GM19035 (cell line): ENCODE results near the gene ALG14.
"Not testable (repeated sequence)": the region's sequence is repeated elsewhere in the genome, so short reads cannot be mapped to it uniquely, and the experiment has no call there.

Experiments
- ATAC-seq: cut with Tn5 transposase; IDR thresholded peaks from one replicate; pipeline ENCODE4 v1.9.1; 2021; ENCODE audit not compliant: unreplicated experiment

The ALG14 gene

GRCh38 chr1:95013950-95014574 lies 58.7 kb downstream of the ALG14 start:
- ATAC-seq = no peak

DNA sequence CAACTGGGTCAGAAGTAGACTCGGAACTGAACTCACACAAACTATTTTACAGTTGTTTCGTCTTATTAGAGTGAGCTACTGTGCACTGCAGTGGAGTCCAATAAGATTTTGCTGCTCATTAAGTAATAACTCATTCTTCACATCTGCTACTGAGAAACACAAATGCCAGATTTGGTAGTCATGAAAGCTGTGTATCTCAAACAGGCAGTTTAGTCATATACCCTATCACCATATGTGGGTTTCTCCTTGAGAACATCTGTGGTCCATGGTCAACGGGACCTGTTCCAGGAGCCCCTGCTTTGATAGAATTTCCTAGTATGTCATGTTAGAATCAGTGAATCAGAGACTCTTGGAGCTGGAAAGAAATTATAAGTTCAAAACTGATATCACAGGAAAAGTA lies 60.4 kb downstream of the ALG14 start:
- no peak for ATAC-seq

DNA sequence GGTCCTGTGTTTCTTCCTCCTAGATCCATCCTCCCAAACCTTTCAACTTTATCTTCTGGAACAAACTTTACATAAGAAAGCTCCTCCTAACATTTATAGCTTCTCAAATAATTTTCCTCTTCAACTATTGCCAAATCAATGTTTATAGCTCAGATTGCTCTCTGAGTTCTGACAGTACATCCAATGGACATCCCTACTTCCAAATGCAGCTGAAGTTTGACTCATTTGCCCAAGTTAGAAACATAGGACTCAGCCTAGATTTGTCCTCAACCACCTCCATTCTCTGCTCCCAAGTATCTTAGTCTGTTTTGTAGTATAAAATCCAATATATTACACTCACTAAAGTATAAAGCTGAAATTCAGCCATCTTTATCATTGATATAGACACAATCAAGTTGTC lies 62.6 kb downstream of the ALG14 start:
- ATAC-seq = no peak

DNA sequence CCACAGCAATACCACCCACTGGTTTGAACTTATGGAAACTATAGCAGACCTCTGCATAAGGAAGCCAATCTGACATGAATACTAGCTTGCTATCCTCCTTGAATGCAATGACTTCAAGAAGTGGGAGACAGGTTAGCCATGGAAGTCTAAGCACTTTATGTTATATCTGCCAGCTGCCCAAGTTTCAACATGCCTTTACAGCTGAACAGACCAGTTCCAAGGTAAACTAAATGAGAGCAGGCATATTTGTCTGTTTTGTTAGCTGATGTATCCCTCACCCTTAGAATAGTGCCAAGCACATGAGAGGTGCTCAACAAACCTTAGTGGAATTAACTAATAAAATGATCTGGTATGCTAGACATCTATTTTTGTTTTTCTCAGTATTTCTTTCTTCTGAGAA lies 65.1 kb downstream of the ALG14 start:
- ATAC-seq = no peak

DNA sequence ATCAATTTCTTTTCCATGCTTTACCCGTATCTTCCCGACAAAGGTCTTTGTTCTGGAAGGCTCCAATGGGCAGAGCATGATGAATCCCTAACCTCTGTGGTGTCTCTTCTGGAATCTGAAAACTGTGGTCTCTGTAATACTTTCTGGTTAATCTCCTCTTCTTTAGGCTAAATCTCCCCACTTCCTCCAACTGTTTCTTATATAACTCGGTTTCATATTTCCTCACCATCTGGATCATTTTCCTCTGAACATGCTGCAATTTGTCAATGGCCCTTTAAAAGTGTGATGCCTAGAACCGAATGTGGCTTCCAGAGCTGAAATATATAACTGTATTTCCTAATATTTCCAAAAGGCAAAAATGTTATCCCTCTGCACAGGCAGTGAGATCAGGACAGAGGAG lies 66.1 kb downstream of the ALG14 start:
- no peak for ATAC-seq

- ATAC-seq = no peak
These were observed 67.2 kb downstream of the ALG14 start for GRCh38 chr1:95005584-95005983.

DNA sequence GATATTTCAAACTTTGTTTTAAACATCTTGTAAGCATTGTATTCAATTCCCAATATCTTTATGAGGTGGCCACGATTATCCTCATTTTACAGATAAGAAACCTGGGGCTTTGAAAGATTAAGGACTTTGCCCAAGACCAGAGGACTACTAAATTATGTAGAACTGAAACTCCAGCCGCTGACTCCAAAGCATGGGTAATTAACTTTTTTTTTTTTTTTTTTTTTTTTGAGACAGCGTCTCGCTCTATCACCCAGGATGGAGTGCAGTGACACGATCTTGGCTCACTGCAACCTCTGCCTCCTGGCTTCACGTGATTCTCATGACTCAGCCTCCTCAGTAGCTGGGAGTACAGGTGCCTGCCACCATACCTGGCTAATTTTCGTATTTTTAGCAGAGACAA lies 68.7 kb downstream of the ALG14 start:
- no peak for ATAC-seq

DNA sequence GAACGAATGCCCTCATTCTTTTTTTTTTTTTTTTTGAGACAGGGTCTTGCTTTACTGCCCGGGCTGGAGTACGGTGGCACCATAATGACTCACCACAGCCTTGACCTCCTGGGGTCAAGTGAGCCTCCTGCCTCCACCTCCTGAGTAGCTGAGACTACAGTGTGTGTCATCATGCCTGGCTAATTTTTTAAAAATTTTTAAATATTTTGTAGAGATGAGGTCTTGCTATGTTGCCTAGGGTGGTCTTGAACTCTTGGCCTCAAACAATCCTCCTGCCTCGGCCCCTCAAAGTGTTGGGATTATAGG lies 69.4 kb downstream of the ALG14 start:
- ATAC-seq = no peak

- no peak for ATAC-seq
These were observed 70.0 kb downstream of the ALG14 start for GRCh38 chr1:95002540-95003432.

DNA sequence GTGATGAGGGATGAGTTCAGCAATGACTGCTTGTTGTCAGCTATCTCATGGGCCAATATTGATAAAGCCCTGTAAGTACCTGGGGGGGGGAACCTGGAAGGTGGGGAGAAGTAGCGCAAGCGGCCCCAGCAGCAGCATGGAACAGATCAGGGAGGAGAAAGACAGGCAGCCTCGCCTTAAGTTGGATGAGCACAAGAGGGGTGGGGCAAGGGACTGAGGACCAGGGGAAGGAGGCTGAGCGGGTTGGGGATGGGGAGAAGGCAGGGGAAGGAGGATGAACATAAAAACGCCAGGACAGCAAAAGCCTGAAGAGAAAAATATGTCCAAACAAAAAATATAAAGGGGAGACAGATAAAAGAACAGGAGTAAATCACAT lies 70.6 kb downstream of the ALG14 start:
- ATAC-seq = no peak

GRCh38 chr1:94999456-95000131 lies 73.2 kb downstream of the ALG14 start:
- ATAC-seq = no peak

- no peak for ATAC-seq
These were observed 74.0 kb downstream of the ALG14 start for GRCh38 chr1:94998748-94999147.

DNA sequence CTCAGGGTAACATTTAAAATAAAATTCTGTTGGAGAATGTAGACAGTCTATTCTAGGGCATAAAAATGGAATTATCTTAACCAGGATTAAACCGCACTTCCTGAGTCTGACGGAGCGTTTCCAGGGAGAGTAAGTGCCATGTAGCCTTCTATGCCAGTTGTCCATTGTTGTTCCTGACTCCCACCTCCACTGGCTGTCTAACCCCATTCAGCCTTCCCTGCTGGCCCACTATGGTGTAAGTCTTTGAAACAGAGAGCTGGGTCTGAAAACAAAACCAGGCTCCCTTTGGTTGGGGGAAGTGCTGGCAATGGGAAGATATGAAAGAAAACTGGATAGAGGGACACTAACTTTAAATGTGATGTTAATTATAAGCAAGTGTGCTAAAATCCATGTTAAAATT lies 74.6 kb downstream of the ALG14 start:
- no peak for ATAC-seq

GRCh38 chr1:94995536-94995935 lies 77.2 kb downstream of the ALG14 start:
- not testable (repeated sequence) for ATAC-seq

- ATAC-seq = no peak
These were observed 77.9 kb downstream of the ALG14 start for GRCh38 chr1:94994805-94995204.

GRCh38 chr1:94993931-94994645 lies 78.7 kb downstream of the ALG14 start:
- ATAC-seq = no peak

DNA sequence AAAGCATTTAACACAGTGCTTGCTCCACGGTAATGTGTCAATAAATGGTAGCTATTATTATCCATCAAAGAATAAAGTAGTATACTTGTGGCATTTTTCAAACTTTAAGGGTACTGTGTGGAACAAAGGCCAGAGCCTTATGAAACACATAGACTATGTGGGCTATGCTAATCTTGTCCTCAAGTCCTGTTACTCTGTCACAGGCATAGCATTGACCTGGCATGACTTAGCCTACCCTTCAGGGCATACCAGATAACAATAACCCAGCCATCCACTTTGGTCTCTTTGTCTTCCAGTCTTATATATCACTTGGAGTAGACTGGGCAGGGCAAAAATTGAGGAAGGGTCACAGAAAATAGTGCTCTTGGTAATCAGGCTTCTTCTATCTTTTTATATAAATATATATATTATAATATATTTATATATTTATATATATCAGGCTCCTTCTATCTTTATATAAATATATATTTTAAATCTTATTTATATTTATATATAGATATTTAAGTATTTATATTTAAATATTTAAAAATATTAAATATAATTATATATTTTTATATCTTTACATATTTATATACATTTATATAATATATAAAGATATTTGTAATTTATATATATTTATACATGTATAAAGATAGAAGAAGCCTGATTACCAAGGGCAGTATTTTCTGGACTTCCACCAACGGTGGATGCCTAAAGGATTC lies 79.7 kb downstream of the ALG14 start:
- no peak for ATAC-seq

DNA sequence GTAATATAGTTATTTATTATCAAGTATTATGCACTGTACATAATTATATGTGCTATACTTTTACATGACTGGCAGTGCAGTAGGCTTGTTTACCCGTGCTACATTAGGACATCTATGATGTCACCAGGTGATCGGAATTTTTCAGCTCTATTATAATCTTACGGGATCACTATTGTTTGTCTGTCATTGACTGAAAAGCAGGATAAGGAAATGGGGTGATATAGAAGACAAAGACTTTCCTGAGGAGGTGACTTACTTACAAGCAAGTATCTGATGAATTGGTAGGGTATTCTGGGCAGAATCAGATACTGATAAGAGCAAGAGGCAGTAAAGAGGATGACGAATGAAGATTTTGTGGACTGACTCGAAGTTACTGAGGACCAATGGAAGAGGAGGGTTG lies 80.6 kb downstream of the ALG14 start:
- no peak for ATAC-seq

DNA sequence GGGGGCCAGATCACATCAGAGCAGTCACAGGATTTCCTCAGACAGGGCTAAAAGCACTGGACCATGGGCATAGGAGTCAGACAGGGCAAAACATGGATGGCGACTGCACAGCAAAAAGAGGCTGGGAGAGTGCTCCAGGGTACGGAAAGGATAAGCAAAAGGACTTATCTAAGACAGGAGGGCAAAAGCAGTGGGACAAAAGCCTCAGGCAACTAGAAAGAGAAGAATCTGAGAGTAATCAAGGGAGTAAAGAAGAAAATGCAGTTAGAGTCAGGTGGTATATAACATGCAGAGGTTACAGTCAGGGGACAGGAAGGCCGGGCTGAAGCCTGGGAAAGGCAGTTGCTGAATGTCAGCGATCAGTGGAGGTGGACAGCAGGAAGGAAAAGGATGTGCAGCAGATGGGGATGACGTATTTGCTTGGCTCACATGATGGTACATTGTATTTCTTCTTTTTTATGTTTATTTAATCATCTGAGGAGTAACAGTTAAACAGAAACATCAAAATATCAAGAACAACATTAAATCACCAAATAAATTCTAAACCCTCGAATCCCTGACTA lies 82.8 kb downstream of the ALG14 start:
- no peak for ATAC-seq

GRCh38 chr1:94989398-94989797 lies 83.4 kb downstream of the ALG14 start:
- ATAC-seq = no peak

DNA sequence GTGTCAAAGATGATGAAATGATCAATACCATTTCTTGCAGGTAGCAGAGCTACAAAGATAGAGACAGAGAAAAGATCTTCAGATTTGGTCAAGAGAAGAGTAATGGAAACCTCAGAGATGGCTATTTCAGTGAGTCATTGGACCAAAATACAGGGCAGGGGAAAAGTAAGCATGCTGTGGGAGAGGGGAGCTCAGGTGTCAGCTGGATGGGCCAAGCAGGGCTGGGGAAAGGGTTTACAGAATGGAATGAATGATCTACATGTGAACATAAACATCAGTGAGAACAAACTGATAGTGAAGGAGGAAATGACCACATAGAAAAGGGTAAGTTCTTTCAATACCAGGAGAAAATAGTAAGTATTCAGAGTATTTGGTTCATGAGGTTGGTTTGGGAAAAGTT lies 84.4 kb downstream of the ALG14 start:
- ATAC-seq = no peak
